Panc1 (cell line): ENCODE data around the gene TSPAN31. TPM values are rescaled to one million over a fixed set of nuclear protein-coding genes. Genes with fewer than 3 reads are reported as not detected.

Source experiments
- ATAC-seq: fragments of 200-7000 bp; cut with Tn5 transposase; 2 replicates; pipeline ENCODE4 v1.9.1; 2020; ENCODE audit warnings: mild to moderate bottlenecking, moderate library complexity
- BruUV-seq: library from RNA; stranded (reverse); fragments of 400-500 nt; replicated peaks from 2 replicates; lab custom pipeline; 2021; lab: Mats Ljungman, UMichigan
- CTCF ChIA-PET: fragments of 300-600 bp; sonication (Branson Sonifier 250); formaldehyde crosslinking; loops from one replicate; lab custom pipeline; 2022; ENCODE audit warnings: antibody characterized with exemption; lab: Charles Lee
- POLR2A ChIA-PET: fragments of 300-600 bp; sonication (Branson Sonifier 250); formaldehyde crosslinking; loops from one replicate; lab custom pipeline; 2022; ENCODE audit warnings: antibody characterized with exemption; lab: Charles Lee
- DNase-seq: peaks from one replicate; pipeline ENCODE4 v3.0.0-alpha.2; 2010; ENCODE audit warnings: low read depth, low spot score
- H3K27ac ChIP-seq: 2 replicates; pipeline ENCODE4 v1.5.1; 2011; ENCODE audit warnings: mild to moderate bottlenecking, low read length, inconsistent platforms
- H3K27me3 ChIP-seq: fragments of 200-500 bp; sonication (Bioruptor generic); 2 replicates; pipeline ENCODE4 v1.6.0; 2014; ENCODE audit warnings: low read length, inconsistent platforms; ENCODE audit not compliant: control insufficient read depth, insufficient read depth
- H3K36me3 ChIP-seq: fragments of 200-500 bp; sonication (Bioruptor generic); 2 replicates; pipeline ENCODE4 v1.5.1; 2014; ENCODE audit warnings: inconsistent platforms, mild to moderate bottlenecking, low read length, moderate library complexity; ENCODE audit not compliant: control insufficient read depth, insufficient read depth
- H3K4me1 ChIP-seq: 2 replicates; pipeline ENCODE4 v1.5.1; 2011; ENCODE audit warnings: inconsistent platforms, mild to moderate bottlenecking, low read length, moderate library complexity; ENCODE audit not compliant: control insufficient read depth, insufficient read depth
- H3K4me3 ChIP-seq, 2 experiments: 2 replicates each; pipeline ENCODE4 v1.5.1; 2011 to 2012; ENCODE audit warnings: low read depth in 2 of 2, low read length in 2 of 2, mild to moderate bottlenecking in 2 of 2, inconsistent platforms in 1 of 2, moderate library complexity in 1 of 2
- H3K9me3 ChIP-seq: fragments of 200-500 bp; sonication (Bioruptor generic); 2 replicates; pipeline ENCODE4 v1.5.1; 2014; ENCODE audit warnings: low read depth, mild to moderate bottlenecking, inconsistent platforms, low read length, moderate library complexity; ENCODE audit not compliant: control insufficient read depth, insufficient read depth
- CTCF ChIP-seq: fragments of 450-650 bp; IDR thresholded peaks from 2 replicates; pipeline ENCODE4 v1.5.1; 2017; ENCODE audit warnings: mild to moderate bottlenecking
- POLR2AphosphoS5 ChIP-seq: IDR thresholded peaks from 2 replicates; pipeline ENCODE4 v1.6.1; 2012; ENCODE audit warnings: mild to moderate bottlenecking, low read depth, low read length, moderate library complexity
- REST ChIP-seq, 2 experiments: IDR thresholded peaks; 2 replicates each; pipeline ENCODE4 v1.6.1; 2011 to 2012; ENCODE audit warnings: low read depth in 2 of 2, control low read depth in 1 of 2, low read length in 1 of 2, mild to moderate bottlenecking in 1 of 2, moderate library complexity in 1 of 2; ENCODE audit not compliant: insufficient read depth in 1 of 2
- SIN3A ChIP-seq: IDR thresholded peaks from 2 replicates; pipeline ENCODE4 v1.6.1; 2012; ENCODE audit warnings: low read depth, mild to moderate bottlenecking, low read length, moderate library complexity, borderline replicate concordance; ENCODE audit not compliant: insufficient read depth
- TCF7L2 ChIP-seq: IDR thresholded peaks from 2 replicates; pipeline ENCODE4 v1.6.1; 2011; ENCODE audit warnings: mild to moderate bottlenecking, low read depth, low read length, inconsistent platforms
- in situ Hi-C: cut with HindIII; loops from 2 replicates; pipeline ENCODE4 v1.10.0; 2016; ENCODE audit warnings: low sequenced_read_pairs, low pct_unique_long_range_greater_than_20kb
- intact Hi-C: fragments of 100-400 bp; cut with micrococcal nuclease; formaldehyde crosslinking; loops from one replicate; pipeline ENCODE4 v1.10.0; 2022; ENCODE audit not compliant: unreplicated experiment
- total RNA-seq: library from RNA; stranded (reverse); gene quantifications from one replicate; pipeline ENCODE4 v1.2.1, GENCODE V29; 2021; ENCODE audit not compliant: unreplicated experiment

Gene TSPAN31
- total RNA-seq, 1 experiment from 2014 or later: 17.5 TPM

DNA sequence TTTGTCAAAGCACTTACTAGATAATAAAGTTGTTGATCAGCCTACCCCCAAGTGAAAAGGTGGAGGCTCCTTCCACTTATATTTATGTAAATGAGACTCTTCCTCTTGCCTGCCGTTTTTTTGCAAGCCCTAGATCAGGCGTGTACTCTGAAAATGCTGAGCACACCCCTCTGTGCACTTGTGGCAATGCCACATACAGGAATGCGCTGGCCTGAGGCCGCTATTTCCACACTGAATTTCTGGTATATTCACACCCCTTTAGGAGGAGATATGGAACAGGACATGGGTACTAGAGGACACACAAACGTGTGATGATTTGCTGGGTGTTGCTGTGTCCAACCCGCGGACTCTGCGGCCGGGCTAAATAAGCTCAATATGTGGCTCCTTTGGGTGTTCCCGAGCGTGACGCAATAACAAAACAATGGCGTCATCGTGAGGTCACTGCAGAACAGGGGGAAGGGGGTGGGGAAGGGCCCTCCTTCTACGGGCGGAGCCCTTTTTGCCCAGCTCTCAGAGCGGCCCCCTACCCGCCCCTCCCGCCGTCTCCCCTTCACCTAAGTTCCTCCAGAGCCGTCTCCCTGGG lies 554 bp upstream of the TSPAN31 start:
- intact Hi-C loops (no loop called here), in situ Hi-C loops (no loop called here)
- Histone ChIP-seq H3K27ac (peak overlapping the region; percentile 94), H3K27me3 (no peaks in the 10 kb centered on the region), H3K4me3 (peak overlapping the region; percentile 74 to 98), H3K4me1 (peaks cover 7% of the 10 kb centered on the region), H3K9me3 (no peaks in the 10 kb centered on the region), H3K36me3 (peaks cover 13% of the 10 kb centered on the region)
- TF ChIP-seq TCF7L2 (no peak), CTCF (no peak), SIN3A (no peak), POLR2AphosphoS5 (no peak), REST (IDR thresholded peaks at IDR 0.05; ENCODE audit: insufficient read depth in 1 of 2, low read depth in 2 of 2, low read length in 1 of 2) (no peak)
- CTCF ChIA-PET: interaction anchor here (0.5 to 1.5 kb wide), 4 partner anchors 18 to 161 kb away, joined by 3 to 9 read pairs (median 5); no protein-coding TSS in a partner anchor
- no TSS peak for BruUV-seq
- POLR2A ChIA-PET: interaction anchor here (0.5 to 0.7 kb wide), 3 partner anchors 231 to 314 kb away, joined by 4 to 6 read pairs (median 5); no protein-coding TSS in a partner anchor
- DNase-seq (peak; percentile 73), ATAC-seq (peak; percentile 64)

DNA sequence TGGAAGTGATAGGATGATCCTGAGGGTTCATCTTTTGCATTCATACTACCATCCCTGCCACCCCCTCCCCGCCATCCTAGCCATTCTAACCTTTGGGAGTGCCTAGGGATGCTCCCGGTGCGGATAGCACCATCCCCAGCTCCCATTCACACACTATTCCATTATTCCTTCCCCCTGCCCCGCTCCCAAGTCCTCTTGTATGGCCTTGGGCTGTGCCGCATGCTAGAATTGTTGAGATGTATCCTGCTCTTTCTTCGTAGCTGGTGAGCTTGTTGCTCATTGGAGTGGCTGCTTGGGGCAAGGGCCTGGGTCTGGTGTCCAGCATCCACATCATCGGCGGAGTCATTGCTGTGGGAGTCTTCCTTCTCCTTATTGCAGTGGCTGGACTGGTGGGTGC lies 644 bp downstream of the TSPAN31 start:
- intact Hi-C loops: no loop called here
- Histone ChIP-seq H3K27ac (peak overlapping the region; percentile 94), H3K4me3 (peak overlapping the region; percentile 74 to 98), H3K36me3 (peaks cover 14% of the 10 kb centered on the region), H3K9me3 (no peaks in the 10 kb centered on the region), H3K27me3 (no peaks in the 10 kb centered on the region), H3K4me1 (peaks cover 7% of the 10 kb centered on the region)
- in situ Hi-C loops: no loop called here
- CTCF ChIA-PET: interaction anchor here (1.5 kb wide), 1 partner anchor 19 kb away, joined by 5 read pairs; no protein-coding TSS in a partner anchor
- peak; percentile 47 for ATAC-seq
- no peak for DNase-seq
- POLR2A ChIA-PET: interaction anchor here (1.4 kb wide), 1 partner anchor 9 kb away, joined by 4 read pairs; no protein-coding TSS in a partner anchor
- BruUV-seq: no TSS peak
- TF ChIP-seq POLR2AphosphoS5: peak; percentile 76
- TF ChIP-seq TCF7L2: no peak

DNA sequence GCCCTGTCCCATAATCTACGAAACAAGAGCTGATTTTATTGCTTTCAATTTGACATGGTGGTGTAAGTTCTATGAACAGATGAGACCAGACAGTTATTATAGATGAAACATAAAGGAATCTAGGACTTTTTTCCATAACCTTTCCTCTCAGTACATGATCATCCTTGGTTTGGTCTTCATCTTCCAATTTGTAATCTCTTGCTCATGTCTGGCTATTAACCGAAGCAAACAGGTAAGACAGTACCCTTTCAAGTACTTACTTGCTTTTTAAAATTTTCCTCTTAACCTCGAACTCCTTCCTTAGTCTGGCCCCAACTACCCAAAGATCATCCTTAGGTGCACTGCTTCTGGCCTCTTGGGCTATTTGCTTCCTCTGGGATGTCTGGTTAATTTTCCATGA lies 1.2 kb downstream of the TSPAN31 start:
- Histone ChIP-seq H3K4me1 (peaks cover 11% of the 10 kb centered on the region), H3K36me3 (peaks cover 18% of the 10 kb centered on the region), H3K4me3 (peak overlapping the region; percentile 74 to 98; a peak in 3 of 4 replicates), H3K27ac (no peak overlapping the region), H3K27me3 (no peaks in the 10 kb centered on the region), H3K9me3 (no peaks in the 10 kb centered on the region)
- in situ Hi-C loops: no loop called here
- BruUV-seq: no TSS peak
- no peak for ATAC-seq
- ChIA-PET CTCF (no interaction called here), POLR2A (interaction anchor here (1.4 kb wide), 1 partner anchor 9 kb away, joined by 4 read pairs; no protein-coding TSS in a partner anchor)
- no peak for TF ChIP-seq SIN3A
- no peak for TF ChIP-seq REST (IDR thresholded peaks at IDR 0.05; ENCODE audit: insufficient read depth in 1 of 2, low read depth in 2 of 2, low read length in 1 of 2)
- intact Hi-C loops: no loop called here
- no peak for DNase-seq
